Adrenal gland (tissue), 19 donors: ENCODE data around the gene GSTM3. TPM values are rescaled to one million over a fixed set of nuclear protein-coding genes. Genes with fewer than 3 reads are reported as not detected.

ENCODE experiments used
- DNase-seq, 7 donors: peaks; one replicate each; pipeline ENCODE4 v3.0.0-alpha.2; 2019 to 2020
- H3K27ac ChIP-seq, 5 donors: fragments of 200-600 bp; sonication (generic) in 4 of 5; 1 replicate in 3 of 5; 2 replicates in 2 of 5; pipeline versions ENCODE4 v1.5.1 to v1.8.0; 2016 to 2020; ENCODE audit warnings: mild to moderate bottlenecking in 1 of 5
- H3K27me3 ChIP-seq: fragments of 200-600 bp; 2 replicates; pipeline ENCODE4 v1.8.0; 2021
- H3K36me3 ChIP-seq, 2 donors: fragments of 200-600 bp; replicated peaks in 1 of 2; 1 replicate in 1 of 2; 2 replicates in 1 of 2; pipeline versions ENCODE4 v1.5.1 to v1.8.0; 2018 to 2022
- H3K4me1 ChIP-seq, 2 donors: fragments of 200-600 bp; replicated peaks in 1 of 2; 1 replicate in 1 of 2; 2 replicates in 1 of 2; pipeline versions ENCODE4 v1.5.1 to v1.8.0; 2018 to 2021
- H3K4me3 ChIP-seq, 4 donors: fragments of 200-600 bp; sonication (generic) in 3 of 4; one replicate each; pipeline ENCODE4 v1.5.1; 2016 to 2018
- H3K9me3 ChIP-seq, 3 donors: fragments of 200-600 bp; sonication (generic) in 1 of 3; replicated peaks in 1 of 3; 1 replicate in 2 of 3; 2 replicates in 1 of 3; pipeline versions ENCODE4 v1.5.1 to v1.8.0; 2016 to 2021
- CTCF ChIP-seq, 6 experiments: fragments of 450-650 bp in 4 of 6; fragments of 200-600 bp in 2 of 6; sonication (generic) in 1 of 6; IDR thresholded peaks; 1 replicate in 5 of 6; 2 replicates in 1 of 6; pipeline versions ENCODE4 v1.5.1 to v1.8.0; 2016 to 2021; ENCODE audit warnings: antibody characterized with exemption in 6 of 6, mild to moderate bottlenecking in 2 of 6, moderate library complexity in 1 of 6
- POLR2A ChIP-seq, 2 donors: fragments of 450-650 bp; IDR thresholded peaks; one replicate each; pipeline ENCODE4 v1.6.1; 2017; ENCODE audit warnings: antibody characterized with exemption in 2 of 2, mild to moderate bottlenecking in 2 of 2, moderate library complexity in 1 of 2
- WGBS, 4 donors: extraction: QIAGEN DNeasy Blood & Tissue Kit in 2 of 4; methylation state at CpG; one replicate each; pipeline versions ENCODE4 v1.1.5 to v1.1.7; 2013 to 2017; 5-methylcytosine and 5-hydroxymethylcytosine counted together
- intact Hi-C, 2 donors: fragments of 100-400 bp; cut with DNase I; formaldehyde crosslinking; loops; one replicate each; pipeline versions ENCODE4 v1.14.1 to v1.15.0; 2022 to 2023
- long read RNA-seq, 10 donors: library from polyadenylated mRNA in 3 of 10; unstranded in 2 of 10; stranded (forward) in 1 of 10; transcript quantifications; one replicate each; pipeline ENCODE4 v2.0.0 and lab custom pipeline, GENCODE V29; 2021 to 2026
- polyA plus RNA-seq, 3 donors: library from polyadenylated mRNA; stranded (reverse); fragments of 200-250 nt in 2 of 3; fragments of 350-450 nt in 1 of 3; fragmentation: Illumina TruSeq in 1 of 3; extraction: RNeasy Lipid Tissue Mini Kit (QIAGEN cat#74804) in 1 of 3; gene quantifications; one replicate each; pipeline ENCODE4 v1.2.3, GENCODE V29; 2013 to 2014
- total RNA-seq, 9 donors: library from RNA; depleted of rRNA in 4 of 9; stranded (reverse); fragments of >200 nt in 4 of 9; fragments of 120-200 nt in 1 of 9; fragmentation: NEBNext Ultra II Directional in 1 of 9; extraction: Animal tissue kit (Norgen Biotek cat#: 25700) in 1 of 9; gene quantifications; one replicate each; pipeline versions ENCODE4 v1.1.0 to v1.2.4, GENCODE V29; 2013 to 2023
- donor health status: healthy with polysubstance abuse.
- donor health status: Bipolar disorder and iron deficiency.
- donor health status: DM: yes; HTN: yes; CAD: no.
- donor health status: DM: no; HTN: no; CAD: no.
- donor health status: DM: no; HTN: no; CAD: no.
- donor health status: DM: yes; HTN: yes; CAD: no.

Gene GSTM3
- total RNA-seq, result 100 to 1,000 TPM in 2 of 9 donors, 10 to 100 TPM in 7; 14.5 to 117 (median 69.9) TPM
- polyA plus RNA-seq, result 10 to 100 TPM; 50.2 to 88.1 (median 74.1) TPM
- long read RNA-seq, donor 1, full-length matches to known transcripts, result 31 of 45 reads
- long read RNA-seq, donor 1, partial matches to known transcripts, result 9 of 45 reads
- long read RNA-seq, donor 1, other reads (novel, unspliced or antisense), result 5 of 45 reads
- long read RNA-seq, donor 2, full-length matches to known transcripts, result 19 of 28 reads
- long read RNA-seq, donor 2, partial matches to known transcripts, result 9 of 28 reads
- long read RNA-seq, donor 2, other reads (novel, unspliced or antisense), result 0 of 28 reads
- long read RNA-seq, donor 3, full-length matches to known transcripts, result 19 of 19 reads
- long read RNA-seq, donor 3, partial matches to known transcripts, result 0 of 19 reads
- long read RNA-seq, donor 3, other reads (novel, unspliced or antisense), result 0 of 19 reads
- long read RNA-seq, donor 4, full-length matches to known transcripts, result 5 of 6 reads
- long read RNA-seq, donor 4, partial matches to known transcripts, result 0 of 6 reads
- long read RNA-seq, donor 4, other reads (novel, unspliced or antisense), result 1 of 6 reads
- long read RNA-seq, donor 5, full-length matches to known transcripts, result 104 of 113 reads
- long read RNA-seq, donor 5, partial matches to known transcripts, result 5 of 113 reads
- long read RNA-seq, donor 5, other reads (novel, unspliced or antisense), result 4 of 113 reads
- long read RNA-seq, donor 6, full-length matches to known transcripts, result 22 of 23 reads
- long read RNA-seq, donor 6, partial matches to known transcripts, result 0 of 23 reads
- long read RNA-seq, donor 6, other reads (novel, unspliced or antisense), result 1 of 23 reads
- long read RNA-seq, donor 7, full-length matches to known transcripts, result 17 of 23 reads
- long read RNA-seq, donor 7, partial matches to known transcripts, result 0 of 23 reads
- long read RNA-seq, donor 7, other reads (novel, unspliced or antisense), result 6 of 23 reads
- long read RNA-seq, donor 8, full-length matches to known transcripts, result 25 of 25 reads
- long read RNA-seq, donor 8, partial matches to known transcripts, result 0 of 25 reads
- long read RNA-seq, donor 8, other reads (novel, unspliced or antisense), result 0 of 25 reads
- long read RNA-seq, donor 9, full-length matches to known transcripts, result 30 of 40 reads
- long read RNA-seq, donor 9, partial matches to known transcripts, result 5 of 40 reads
- long read RNA-seq, donor 9, other reads (novel, unspliced or antisense), result 5 of 40 reads
- long read RNA-seq, donor 10, full-length matches to known transcripts, result 5 of 10 reads
- long read RNA-seq, donor 10, partial matches to known transcripts, result 5 of 10 reads
- long read RNA-seq, donor 10, other reads (novel, unspliced or antisense), result 0 of 10 reads

GRCh38 chr1:109740615-109741373, at the start of gene GSTM3:
Gene GSTM3, minus strand, starts transcription at chr1:109741038. Its CDS starts 751 bp downstream, at chr1:109740287.
- intact Hi-C loops, result no loop called here

GRCh38 chr1:109790329-109790728, 49.5 kb upstream of the GSTM3 start:
- TF ChIP-seq POLR2A (IDR thresholded peaks at IDR 0.05), result no peak
- TF ChIP-seq CTCF (IDR thresholded peaks at IDR 0.05), result no peak
- no peaks in the 10 kb centered on the region for H3K36me3 ChIP-seq
- H3K27ac ChIP-seq, result no peak overlapping the region
- no peak overlapping the region for H3K4me3 ChIP-seq
- no peaks in the 10 kb centered on the region for H3K27me3 ChIP-seq
- DNase-seq, result no peak
- intact Hi-C loops, result loop anchor here in 1 of 2 donors (5.0 kb wide), 1 partner anchor 122 kb away; the partner anchor contains the start of gene CSF1
- H3K9me3 ChIP-seq, result no peaks in the 10 kb centered on the region
- 80 to 83% (median 83%) methylated on average over 2 of the region's 2 CpGs for WGBS, 4 donors
- H3K4me1 ChIP-seq, result peaks cover 11 to 40% of the 10 kb centered on the region in 2 donors

More at GRCh38 chr1:109740615-109741373, at the start of gene GSTM3:
- no peaks in the 10 kb centered on the region for H3K27me3 ChIP-seq
- no peak for TF ChIP-seq POLR2A (IDR thresholded peaks at IDR 0.05)
- no peak for TF ChIP-seq CTCF (IDR thresholded peaks at IDR 0.05)
- WGBS, 4 donors, result 2 to 12% (median 5%) methylated on average over 10 of the region's 10 CpGs
- peak within 1 kb of the TSS; percentile 2 to 82 (median 36) for H3K4me3 ChIP-seq
- peaks cover 0 to 17% of the 10 kb centered on the region in 2 donors for H3K36me3 ChIP-seq
- H3K9me3 ChIP-seq, result no peaks in the 10 kb centered on the region
- DNase-seq, result peak in 1 of 7 donors; percentile 50
- peak within 1 kb of the TSS in 3 of 5 donors; percentile 53 to 77 (median 70) for H3K27ac ChIP-seq
- H3K4me1 ChIP-seq, result peaks cover 0 to 18% of the 10 kb centered on the region in 2 donors

GRCh38 chr1:109789551-109790180, 48.8 kb upstream of the GSTM3 start:
- intact Hi-C loops, result loop anchor here (5.0 to 10.0 kb wide), 2 partner anchors 123 to 125 kb away; partner anchors contain the start of gene CSF1 (in 2 of the 2)
- H3K4me1 ChIP-seq, result peaks cover 11 to 40% of the 10 kb centered on the region in 2 donors
- no peaks in the 10 kb centered on the region for H3K9me3 ChIP-seq
- TF ChIP-seq POLR2A (IDR thresholded peaks at IDR 0.05) (no peak), CTCF (IDR thresholded peaks at IDR 0.05) (no peak)
- H3K36me3 ChIP-seq, result no peaks in the 10 kb centered on the region
- no peaks in the 10 kb centered on the region for H3K27me3 ChIP-seq
- no peak overlapping the region for H3K4me3 ChIP-seq
- DNase-seq, result peak in 3 of 7 donors; percentile 4 to 33 (median 18)
- no peak overlapping the region for H3K27ac ChIP-seq
- 72 to 88% (median 85%) methylated on average over 5 to 9 of the region's 9 CpGs for WGBS, 4 donors
